NB4 (cell line): ENCODE data around the gene MAMLD1.

ENCODE experiments used
- CTCF ChIP-seq: IDR thresholded peaks from one replicate; pipeline ENCODE4 v1.5.1; 2012; ENCODE audit warnings: low read depth, low read length
- MAX ChIP-seq: IDR thresholded peaks from 2 replicates; pipeline ENCODE4 v1.6.1; 2011; ENCODE audit warnings: low read depth, low read length
- MYC ChIP-seq: IDR thresholded peaks from 2 replicates; pipeline ENCODE4 v1.6.1; 2011; ENCODE audit warnings: low read depth, low read length
- POLR2A ChIP-seq: IDR thresholded peaks from 2 replicates; pipeline ENCODE4 v1.6.1; 2011; ENCODE audit warnings: mild to moderate bottlenecking; ENCODE audit not compliant: insufficient read length; ENCODE audit errors: extremely low read depth

GRCh38 chrX:150526692-150527091 is 163.6 kb downstream of the MAMLD1 start:
- TF ChIP-seq CTCF: no peak
- no peak for TF ChIP-seq POLR2A
- no peak for TF ChIP-seq MAX
- TF ChIP-seq MYC: no peak
